ENCODE data around the gene UBR1. TPM values are rescaled to one million over a fixed set of nuclear protein-coding genes. Genes with fewer than 3 reads are reported as not detected.
"Not testable (repeated sequence)": the region's sequence is repeated elsewhere in the genome, so short reads cannot be mapped to it uniquely, and the experiment has no call there.

The UBR1 gene
- polyA plus RNA-seq, 1 donor (not counting 4 experiments of a cell fraction or from before 2014, with no cell fraction given) = 17.4 TPM

DNA sequence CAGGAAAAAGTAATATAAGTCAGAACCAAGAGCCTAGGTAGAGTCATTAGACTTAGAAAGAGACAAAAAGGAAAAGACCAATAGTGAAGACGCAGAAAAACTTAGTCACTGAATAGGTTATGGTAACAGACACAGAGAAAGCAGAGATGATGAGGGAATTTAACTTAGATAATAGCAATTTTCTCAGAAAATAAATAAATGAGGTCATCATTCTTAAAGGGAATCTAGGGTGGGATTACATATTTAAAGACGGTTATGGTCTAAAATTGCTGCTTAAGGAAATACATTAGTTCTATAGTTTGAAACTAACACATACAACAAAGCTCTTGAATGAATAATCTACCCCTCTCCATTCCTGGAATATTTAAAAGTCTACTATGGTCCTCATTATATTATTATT lies 59.4 kb downstream of the UBR1 start:
- Histone ChIP-seq H2AFZ (ENCODE audit: control insufficient read depth, low read length) (no peak overlapping the region), H3K9me1 (ENCODE audit: control insufficient read depth, extremely low read depth, insufficient read depth, low read length) (no peaks in the 10 kb centered on the region), H3K9me3 (ENCODE audit: control insufficient read depth, low read depth, low read length) (no peaks in the 10 kb centered on the region), H3K4me2 (ENCODE audit: control insufficient read depth, extremely low read depth, insufficient read depth, low read depth, low read length) (no peak overlapping the region), H3K79me2 (ENCODE audit: control insufficient read depth, insufficient read depth, low read length) (no peaks in the 10 kb centered on the region), H3K4me3 (ENCODE audit: control insufficient read depth in 2 of 3, extremely low read depth in 1 of 3, insufficient read depth in 2 of 3, low read depth in 1 of 3, low read length in 3 of 3) (no peak overlapping the region), H4K20me1 (ENCODE audit: control insufficient read depth, extremely low read depth, insufficient read depth, low read length) (peaks cover 3% of the 10 kb centered on the region), H3K36me3 (ENCODE audit: control insufficient read depth in 2 of 2, extremely low read depth in 1 of 2, insufficient read depth in 2 of 2, low read length in 2 of 2) (peaks cover 15 to 16% of the 10 kb centered on the region in 2 experiments), H3K9ac (ENCODE audit: control insufficient read depth, extremely low read depth, insufficient read depth, low read length) (no peak overlapping the region), H3K27ac (ENCODE audit: control insufficient read depth, insufficient read depth, low read length) (no peak overlapping the region), H3K27me3 (ENCODE audit: control insufficient read depth, extremely low read depth, insufficient read depth, low read length) (no peaks in the 10 kb centered on the region), H3K4me1 (ENCODE audit: control insufficient read depth, extremely low read depth, insufficient read depth, low read length) (no peaks in the 10 kb centered on the region)
- no peak for DNase-seq (ENCODE audit: low read depth, low spot score)
- FAIRE-seq = no peak
- TF ChIP-seq EZH2 (IDR thresholded peaks at IDR 0.05; ENCODE audit: low read length) = no peak
- no peak for TF ChIP-seq CTCF (optimal IDR thresholded peaks at IDR 0.05 in 1 of 3, IDR thresholded peaks at IDR 0.05 in 1 of 3, conservative IDR thresholded peaks at IDR 0.05 in 1 of 3; ENCODE audit: extremely low read depth in 1 of 3, insufficient read depth in 2 of 3, low read length in 3 of 3)
- dilution Hi-C loops (cut with MboI; ENCODE audit: extremely low pct_ligation_motif_present, low sequenced_read_pairs) = no loop called here

- Histone ChIP-seq H3K27ac (ENCODE audit: control insufficient read depth, insufficient read depth, low read length) (no peak overlapping the region), H3K79me2 (ENCODE audit: control insufficient read depth, insufficient read depth, low read length) (no peaks in the 10 kb centered on the region), H3K9me1 (ENCODE audit: control insufficient read depth, extremely low read depth, insufficient read depth, low read length) (no peaks in the 10 kb centered on the region), H3K4me3 (ENCODE audit: control insufficient read depth in 2 of 3, extremely low read depth in 1 of 3, insufficient read depth in 2 of 3, low read depth in 1 of 3, low read length in 3 of 3) (no peak overlapping the region), H3K4me2 (ENCODE audit: control insufficient read depth, extremely low read depth, insufficient read depth, low read depth, low read length) (no peak overlapping the region), H4K20me1 (ENCODE audit: control insufficient read depth, extremely low read depth, insufficient read depth, low read length) (no peaks in the 10 kb centered on the region), H3K36me3 (ENCODE audit: control insufficient read depth in 2 of 2, extremely low read depth in 1 of 2, insufficient read depth in 2 of 2, low read length in 2 of 2) (peaks cover 14 to 15% of the 10 kb centered on the region in 2 experiments), H2AFZ (ENCODE audit: control insufficient read depth, low read length) (no peak overlapping the region), H3K4me1 (ENCODE audit: control insufficient read depth, extremely low read depth, insufficient read depth, low read length) (no peaks in the 10 kb centered on the region), H3K27me3 (ENCODE audit: control insufficient read depth, extremely low read depth, insufficient read depth, low read length) (no peaks in the 10 kb centered on the region), H3K9ac (ENCODE audit: control insufficient read depth, extremely low read depth, insufficient read depth, low read length) (no peak overlapping the region), H3K9me3 (ENCODE audit: control insufficient read depth, low read depth, low read length) (no peaks in the 10 kb centered on the region)
- no peak for DNase-seq (ENCODE audit: low read depth, low spot score)
- dilution Hi-C loops (cut with MboI; ENCODE audit: extremely low pct_ligation_motif_present, low sequenced_read_pairs) = no loop called here
- no peak for FAIRE-seq
- no peak for TF ChIP-seq CTCF (optimal IDR thresholded peaks at IDR 0.05 in 1 of 3, IDR thresholded peaks at IDR 0.05 in 1 of 3, conservative IDR thresholded peaks at IDR 0.05 in 1 of 3; ENCODE audit: extremely low read depth in 1 of 3, insufficient read depth in 2 of 3, low read length in 3 of 3)
- TF ChIP-seq EZH2 (IDR thresholded peaks at IDR 0.05; ENCODE audit: low read length) = no peak
Measured at GRCh38 chr15:43042885-43043284, 63.0 kb downstream of the UBR1 start.

GRCh38 chr15:43041085-43041484 lies 64.8 kb downstream of the UBR1 start:
- dilution Hi-C loops (cut with MboI; ENCODE audit: extremely low pct_ligation_motif_present, low sequenced_read_pairs); H3K79me2 ChIP-seq (ENCODE audit: control insufficient read depth, insufficient read depth, low read length); H3K27me3 ChIP-seq (ENCODE audit: control insufficient read depth, extremely low read depth, insufficient read depth, low read length): not testable (repeated sequence)

DNA sequence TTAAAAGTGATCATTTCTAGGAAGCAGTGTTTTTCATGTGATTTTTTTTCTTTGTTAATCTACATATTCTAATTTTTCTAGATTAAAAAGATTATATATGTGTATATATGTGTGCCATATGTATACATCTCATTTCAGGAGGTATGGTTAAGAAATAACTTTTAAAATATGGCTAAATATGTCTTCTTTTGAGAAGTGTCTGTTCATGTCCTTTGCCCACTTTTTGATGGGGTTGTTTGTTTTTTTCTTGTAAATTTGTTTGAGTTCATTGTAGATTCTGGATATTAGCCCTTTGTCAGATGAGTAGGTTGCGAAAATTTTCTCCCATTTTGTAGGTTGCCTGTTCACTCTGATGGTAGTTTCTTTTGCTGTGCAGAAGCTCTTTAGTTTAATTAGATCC lies 70.6 kb downstream of the UBR1 start:
- H3K79me2 ChIP-seq (ENCODE audit: control insufficient read depth, insufficient read depth, low read length); H3K4me1 ChIP-seq (ENCODE audit: control insufficient read depth, extremely low read depth, insufficient read depth, low read length); H2AFZ ChIP-seq (ENCODE audit: control insufficient read depth, low read length); H3K9me3 ChIP-seq (ENCODE audit: control insufficient read depth, low read depth, low read length); H3K4me3 ChIP-seq (ENCODE audit: control insufficient read depth in 2 of 3, extremely low read depth in 1 of 3, insufficient read depth in 2 of 3, low read depth in 1 of 3, low read length in 3 of 3); H4K20me1 ChIP-seq (ENCODE audit: control insufficient read depth, extremely low read depth, insufficient read depth, low read length); H3K27ac ChIP-seq (ENCODE audit: control insufficient read depth, insufficient read depth, low read length); dilution Hi-C loops (cut with MboI; ENCODE audit: extremely low pct_ligation_motif_present, low sequenced_read_pairs); H3K36me3 ChIP-seq (ENCODE audit: control insufficient read depth in 2 of 2, extremely low read depth in 1 of 2, insufficient read depth in 2 of 2, low read length in 2 of 2); H3K27me3 ChIP-seq (ENCODE audit: control insufficient read depth, extremely low read depth, insufficient read depth, low read length); FAIRE-seq; H3K4me2 ChIP-seq (ENCODE audit: control insufficient read depth, extremely low read depth, insufficient read depth, low read depth, low read length); DNase-seq (ENCODE audit: low read depth, low spot score); H3K9me1 ChIP-seq (ENCODE audit: control insufficient read depth, extremely low read depth, insufficient read depth, low read length); H3K9ac ChIP-seq (ENCODE audit: control insufficient read depth, extremely low read depth, insufficient read depth, low read length): not testable (repeated sequence)

More at GRCh38 chr15:43041085-43041484, 64.8 kb downstream of the UBR1 start:
- H2AFZ ChIP-seq (ENCODE audit: control insufficient read depth, low read length); H3K27ac ChIP-seq (ENCODE audit: control insufficient read depth, insufficient read depth, low read length); H3K4me3 ChIP-seq (ENCODE audit: control insufficient read depth in 2 of 3, extremely low read depth in 1 of 3, insufficient read depth in 2 of 3, low read depth in 1 of 3, low read length in 3 of 3); H3K4me1 ChIP-seq (ENCODE audit: control insufficient read depth, extremely low read depth, insufficient read depth, low read length); FAIRE-seq; H4K20me1 ChIP-seq (ENCODE audit: control insufficient read depth, extremely low read depth, insufficient read depth, low read length); H3K9me3 ChIP-seq (ENCODE audit: control insufficient read depth, low read depth, low read length); DNase-seq (ENCODE audit: low read depth, low spot score); H3K4me2 ChIP-seq (ENCODE audit: control insufficient read depth, extremely low read depth, insufficient read depth, low read depth, low read length); H3K9ac ChIP-seq (ENCODE audit: control insufficient read depth, extremely low read depth, insufficient read depth, low read length); H3K9me1 ChIP-seq (ENCODE audit: control insufficient read depth, extremely low read depth, insufficient read depth, low read length): not testable (repeated sequence)
- peaks cover 6 to 15% of the 10 kb centered on the region in 2 experiments for H3K36me3 ChIP-seq (ENCODE audit: control insufficient read depth in 2 of 2, extremely low read depth in 1 of 2, insufficient read depth in 2 of 2, low read length in 2 of 2)

Measured in keratinocyte (primary cell).